ENCODE results near the gene MICAL1. TPM values are rescaled to one million over a fixed set of nuclear protein-coding genes. Genes with fewer than 3 reads are reported as not detected.

Gene MICAL1
- total RNA-seq, 1 experiment from 2014 or later = 13.5 TPM

DNA sequence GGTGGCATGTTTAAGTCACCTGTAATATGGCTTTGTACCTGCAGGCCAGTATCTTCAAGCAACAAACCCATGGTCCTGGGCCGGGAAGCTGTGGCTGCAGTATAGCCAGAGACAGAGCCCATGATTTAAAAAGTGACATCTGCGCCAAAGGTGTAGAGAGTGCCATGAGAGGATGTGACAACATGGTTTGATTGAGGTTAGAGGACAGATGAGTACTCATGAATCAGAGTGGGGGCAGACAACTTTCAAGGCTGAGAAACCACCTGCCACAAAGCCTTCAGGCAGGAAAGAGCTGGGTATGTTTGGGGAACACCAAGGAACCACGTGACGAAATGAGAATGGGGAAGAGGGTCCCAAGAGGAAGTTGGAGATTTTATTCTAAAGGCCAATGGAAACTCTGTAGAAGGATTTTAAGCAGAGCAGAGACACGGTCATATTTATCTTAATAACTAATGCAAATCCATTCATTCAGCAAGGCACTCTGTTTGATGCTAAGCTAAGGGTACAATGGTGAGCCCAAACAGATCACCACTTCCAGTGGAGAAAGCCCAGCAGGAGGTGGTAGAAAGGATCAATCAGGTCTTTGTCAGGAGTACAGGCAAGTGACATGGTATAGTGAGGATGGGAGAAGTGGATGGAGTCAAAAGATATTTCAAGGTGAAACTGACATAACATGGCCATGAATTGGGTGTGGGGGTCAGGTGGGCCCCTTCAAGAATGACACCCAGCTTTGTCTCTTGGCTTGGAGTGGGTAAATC lies 3.4 kb upstream of the MICAL1 start:
- no peak for DNase-seq (ENCODE audit: low read depth)
- in situ Hi-C loops (cut with HindIII; ENCODE audit: low pct_unique_long_range_greater_than_20kb, low sequenced_read_pairs) = no loop called here

DNA sequence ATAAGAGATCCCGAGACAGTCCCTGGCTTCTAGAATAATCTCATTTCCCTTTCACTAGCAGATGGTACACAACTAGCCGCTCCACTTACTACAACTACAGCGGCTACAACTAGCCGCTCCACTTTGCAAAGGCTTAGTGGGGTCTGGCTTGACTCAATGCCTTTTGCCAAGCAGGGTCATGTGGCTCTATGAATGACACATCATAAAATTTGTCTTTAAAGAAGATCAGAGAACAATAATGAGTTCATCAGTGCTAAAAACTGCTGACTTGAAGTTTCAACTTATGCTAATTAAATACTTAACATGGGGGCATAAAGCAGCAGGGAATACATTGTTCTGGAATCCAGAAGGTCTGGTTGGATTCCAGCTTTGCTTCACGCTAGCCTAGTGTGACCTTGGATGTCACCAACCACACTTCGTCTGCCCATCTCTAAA lies 2.0 kb upstream of the MICAL1 start:
- in situ Hi-C loops (cut with HindIII; ENCODE audit: low pct_unique_long_range_greater_than_20kb, low sequenced_read_pairs) = no loop called here
- DNase-seq (ENCODE audit: low read depth) = no peak

DNA sequence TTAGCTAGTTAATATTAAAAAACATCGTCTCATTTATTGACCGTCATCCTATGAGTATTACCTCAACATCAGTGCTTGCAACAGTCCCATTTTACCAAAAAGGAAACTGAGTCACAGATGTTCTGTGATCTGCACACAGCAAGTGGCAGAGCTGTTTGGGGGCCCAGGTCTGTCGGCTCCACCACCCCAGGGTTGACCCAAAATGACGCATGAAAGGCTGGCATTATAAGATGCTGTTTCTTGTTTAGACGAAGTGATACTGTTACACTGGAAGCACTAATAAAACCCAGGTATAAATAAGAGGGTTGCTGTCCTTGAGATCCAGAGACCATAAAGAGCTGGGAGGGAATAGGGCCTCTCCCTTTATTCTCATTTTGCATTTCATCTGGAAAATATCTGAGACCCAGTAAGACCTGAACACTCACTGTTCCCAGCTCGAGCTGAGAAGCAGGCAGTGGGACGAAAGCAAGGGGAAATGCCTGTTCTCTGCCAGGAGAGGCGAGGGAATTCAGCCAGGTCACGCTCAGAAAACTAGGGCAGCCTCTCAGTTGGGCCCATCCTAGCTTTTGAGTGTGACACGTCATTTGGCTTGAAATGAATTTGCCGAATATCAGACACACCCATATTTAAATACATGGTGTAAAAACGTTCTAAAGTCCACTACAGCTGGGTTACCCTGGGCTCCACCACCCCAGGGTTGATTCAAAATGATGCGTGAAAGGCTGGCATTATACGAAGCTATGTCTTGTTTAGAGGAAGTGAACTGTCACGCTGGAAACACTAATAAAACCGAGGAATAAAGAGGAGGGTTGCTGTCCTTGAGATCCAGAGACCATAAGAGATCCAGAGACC lies 1.4 kb upstream of the MICAL1 start:
- peak; percentile 39 for DNase-seq (ENCODE audit: low read depth)
- in situ Hi-C loops (cut with HindIII; ENCODE audit: low pct_unique_long_range_greater_than_20kb, low sequenced_read_pairs) = no loop called here

DNA sequence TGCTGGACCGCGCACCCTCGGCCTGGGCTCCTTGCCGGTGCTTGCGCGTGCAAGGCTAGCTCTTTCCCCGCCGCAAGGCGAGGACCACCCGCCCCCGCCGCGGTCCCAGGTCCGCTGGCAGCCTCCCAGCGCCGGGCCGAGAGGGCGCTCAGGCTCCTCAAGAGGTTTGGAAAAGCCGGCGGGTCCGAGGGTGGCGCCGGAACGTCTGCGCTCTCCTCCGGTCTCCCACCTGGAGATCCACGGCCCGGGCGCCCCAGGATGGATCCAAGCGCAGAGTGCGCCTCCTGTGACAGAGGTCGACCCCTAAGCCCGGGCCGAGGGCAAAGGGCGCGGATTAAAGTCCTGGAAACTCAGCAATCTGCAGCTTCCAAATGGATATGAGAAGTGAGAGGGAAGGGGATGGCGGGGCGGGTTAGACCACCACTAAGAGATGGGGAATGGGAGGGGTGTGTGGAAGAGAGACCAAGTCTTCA lies 575 bp upstream of the MICAL1 start:
- DNase-seq (ENCODE audit: low read depth) = no peak
- in situ Hi-C loops (cut with HindIII; ENCODE audit: low pct_unique_long_range_greater_than_20kb, low sequenced_read_pairs) = no loop called here

DNA sequence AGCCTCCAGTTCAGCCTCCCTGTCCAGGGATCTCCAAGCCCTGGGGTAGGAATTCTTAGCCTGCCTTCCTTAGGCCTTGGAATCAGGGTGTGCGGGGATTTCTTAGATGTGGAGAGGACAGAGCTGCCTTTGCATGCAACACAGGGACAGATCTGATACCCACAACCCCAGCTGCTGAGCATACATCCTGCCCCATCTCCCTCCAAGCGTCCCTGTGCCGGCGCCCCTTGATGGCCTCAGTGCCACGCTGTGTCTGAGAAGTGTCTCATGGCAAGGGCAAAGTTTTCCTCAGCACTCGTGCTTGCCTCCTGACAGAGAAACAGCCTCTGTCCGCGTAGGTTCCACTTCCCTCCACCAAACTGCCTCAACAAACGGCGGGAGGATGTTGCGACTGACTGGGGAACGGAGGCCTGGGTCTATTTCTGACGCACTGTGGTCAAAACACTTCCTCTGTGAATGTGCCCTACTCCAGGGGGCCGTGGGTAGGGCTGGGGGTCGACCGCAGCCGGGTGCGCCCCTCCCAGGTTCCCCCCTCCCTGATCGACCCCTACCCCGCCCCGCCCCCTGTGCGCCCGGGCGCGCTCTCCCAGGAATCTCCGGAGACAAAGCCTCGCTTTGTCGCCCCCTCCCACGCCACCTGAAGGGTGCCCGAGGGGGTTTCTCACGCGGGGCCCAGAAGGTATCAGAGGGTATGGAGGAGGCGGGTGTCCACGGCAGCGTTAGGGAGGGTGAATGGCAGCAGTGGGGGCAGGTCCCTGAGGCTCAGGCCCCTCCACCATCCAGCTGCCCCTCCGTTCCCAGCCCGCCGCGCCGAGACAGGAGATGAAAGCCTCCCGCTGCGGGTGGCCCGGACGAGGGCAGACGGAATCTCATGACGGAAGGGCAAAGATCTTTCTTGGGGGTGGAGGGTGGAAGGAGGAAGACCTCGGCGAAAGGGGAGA lies 806 bp downstream of the MICAL1 start:
- DNase-seq (ENCODE audit: low read depth) = no peak
- in situ Hi-C loops (cut with HindIII; ENCODE audit: low pct_unique_long_range_greater_than_20kb, low sequenced_read_pairs) = no loop called here

DNA sequence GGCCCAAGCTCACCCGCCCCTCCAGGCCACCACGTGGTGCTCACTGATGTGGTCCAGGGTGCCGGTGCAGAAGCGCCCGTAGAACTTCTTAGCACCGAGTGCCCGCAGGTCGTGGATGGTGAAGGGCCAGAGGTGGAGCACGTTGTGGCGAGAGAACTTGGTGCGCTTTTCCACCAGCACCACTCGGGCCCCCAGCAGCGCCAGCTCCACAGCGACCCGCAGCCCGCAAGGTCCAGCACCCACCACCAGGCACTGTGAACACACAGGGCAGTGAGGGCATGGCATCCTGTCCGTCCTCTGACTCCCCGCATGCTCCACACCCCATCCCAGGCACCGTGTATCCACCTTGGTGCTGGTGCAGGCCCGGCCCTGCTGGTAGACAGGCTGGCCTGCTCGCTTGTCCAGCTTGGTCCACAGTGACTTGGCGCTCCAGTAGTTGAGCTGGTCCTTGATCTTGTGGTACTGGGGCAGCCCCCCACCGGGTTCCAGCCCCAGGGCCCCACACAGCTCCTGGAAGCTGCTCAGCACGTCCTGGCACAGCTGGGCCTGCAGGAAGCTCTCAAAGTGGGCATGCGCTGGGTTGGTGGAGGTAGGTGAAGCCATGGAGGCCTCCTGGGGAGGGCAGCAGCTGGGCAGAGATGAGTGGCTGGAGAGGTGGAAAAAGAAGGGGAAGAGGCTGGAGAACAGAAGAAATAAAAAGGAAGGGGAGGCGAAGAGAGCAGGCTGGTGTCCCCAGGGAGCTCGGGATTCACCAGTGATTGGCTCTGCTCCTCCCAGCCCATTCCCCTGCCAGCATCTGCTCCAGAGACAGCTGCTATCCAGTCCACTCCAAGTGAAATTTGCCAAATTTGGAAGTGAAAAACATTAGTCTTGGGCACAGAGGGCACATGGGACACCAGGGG lies 1.7 kb downstream of the MICAL1 start:
- in situ Hi-C loops (cut with HindIII; ENCODE audit: low pct_unique_long_range_greater_than_20kb, low sequenced_read_pairs) = no loop called here
- no peak for DNase-seq (ENCODE audit: low read depth)

DNA sequence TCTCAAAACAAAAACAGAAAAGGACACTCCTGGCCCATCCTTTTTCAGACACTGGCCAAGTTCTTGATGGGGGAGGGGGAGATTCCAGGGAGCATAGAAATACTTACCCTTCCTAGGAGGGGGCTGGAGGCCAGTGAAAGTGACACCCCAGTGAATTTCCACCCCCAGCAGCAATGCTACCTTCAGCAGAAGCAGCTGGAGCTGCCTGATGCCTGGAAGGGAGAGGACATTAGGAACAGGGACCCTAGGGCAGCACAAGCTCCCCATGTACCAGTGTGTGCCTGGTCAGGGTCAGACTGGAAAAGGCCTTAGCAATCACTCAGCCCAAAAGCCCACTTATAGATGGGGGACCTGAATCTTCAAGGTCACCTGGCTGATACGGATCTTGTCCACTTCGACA lies 2.4 kb downstream of the MICAL1 start:
- no peak for DNase-seq (ENCODE audit: low read depth)
- in situ Hi-C loops (cut with HindIII; ENCODE audit: low pct_unique_long_range_greater_than_20kb, low sequenced_read_pairs) = no loop called here

DNA sequence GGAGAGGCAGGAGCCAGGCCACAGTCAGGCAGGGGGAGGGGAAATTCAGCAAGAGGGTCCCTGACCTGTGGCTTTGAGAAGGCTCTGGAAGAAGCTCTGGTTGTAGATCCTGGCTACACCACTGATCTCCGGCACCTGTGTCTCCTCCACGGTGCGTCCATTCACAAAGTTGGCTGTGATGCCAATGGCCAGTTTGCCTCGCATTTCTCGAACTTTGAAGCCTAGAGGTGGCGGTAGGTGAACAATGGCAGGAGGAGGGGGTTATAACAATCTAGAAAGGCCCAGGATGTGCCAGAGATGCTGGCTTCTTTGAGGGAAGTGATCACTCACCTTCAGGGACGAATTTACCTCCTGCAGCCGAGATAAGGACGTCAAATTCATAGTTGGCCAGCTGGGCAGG lies 3.4 kb downstream of the MICAL1 start:
- in situ Hi-C loops (cut with HindIII; ENCODE audit: low pct_unique_long_range_greater_than_20kb, low sequenced_read_pairs) = no loop called here

DNA sequence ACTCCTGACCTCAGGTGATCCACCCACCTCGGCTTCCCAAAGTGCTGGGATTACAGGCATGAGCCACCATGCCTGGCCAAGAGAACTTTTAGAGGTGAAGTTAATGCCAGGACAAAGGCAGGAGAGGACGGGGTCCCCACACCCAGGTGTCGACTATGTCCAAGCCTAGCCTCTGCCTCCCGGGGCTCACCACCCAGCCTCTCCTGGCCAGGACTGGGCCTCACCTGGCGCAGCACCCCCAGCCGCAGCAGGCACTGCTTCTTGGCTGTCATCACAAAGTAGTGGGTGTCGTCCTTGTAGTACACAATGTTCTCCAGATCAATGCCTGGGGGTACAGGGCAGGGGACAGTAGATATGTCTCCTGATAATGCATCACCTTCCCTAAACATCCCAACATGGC lies 4.2 kb downstream of the MICAL1 start:
- in situ Hi-C loops (cut with HindIII; ENCODE audit: low pct_unique_long_range_greater_than_20kb, low sequenced_read_pairs) = no loop called here

More for the DNA sequence above, 3.4 kb downstream of the MICAL1 start:
- no peak for DNase-seq (ENCODE audit: low read depth)

DNA sequence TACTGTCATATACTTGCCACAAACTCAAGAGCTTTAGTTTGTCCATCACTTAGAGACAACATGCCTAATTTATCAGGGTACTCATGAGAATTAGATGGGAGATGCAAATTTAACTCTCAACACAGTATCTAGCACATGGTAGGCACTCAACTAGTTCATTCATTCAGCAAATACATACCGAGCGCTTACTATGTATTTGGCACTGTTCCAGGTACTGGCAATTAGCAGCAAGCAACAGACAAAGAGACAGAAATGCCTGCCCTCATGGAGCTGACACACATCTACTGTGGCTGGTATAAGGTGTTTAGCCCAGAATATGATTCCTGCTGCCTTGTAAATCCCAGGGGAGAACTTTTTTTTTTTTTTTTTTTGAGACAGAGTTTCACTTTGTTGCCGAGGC lies 4.8 kb downstream of the MICAL1 start:
- in situ Hi-C loops (cut with HindIII; ENCODE audit: low pct_unique_long_range_greater_than_20kb, low sequenced_read_pairs) = no loop called here

More for the DNA sequence above, 4.2 kb downstream of the MICAL1 start:
- no peak for DNase-seq (ENCODE audit: low read depth)

DNA sequence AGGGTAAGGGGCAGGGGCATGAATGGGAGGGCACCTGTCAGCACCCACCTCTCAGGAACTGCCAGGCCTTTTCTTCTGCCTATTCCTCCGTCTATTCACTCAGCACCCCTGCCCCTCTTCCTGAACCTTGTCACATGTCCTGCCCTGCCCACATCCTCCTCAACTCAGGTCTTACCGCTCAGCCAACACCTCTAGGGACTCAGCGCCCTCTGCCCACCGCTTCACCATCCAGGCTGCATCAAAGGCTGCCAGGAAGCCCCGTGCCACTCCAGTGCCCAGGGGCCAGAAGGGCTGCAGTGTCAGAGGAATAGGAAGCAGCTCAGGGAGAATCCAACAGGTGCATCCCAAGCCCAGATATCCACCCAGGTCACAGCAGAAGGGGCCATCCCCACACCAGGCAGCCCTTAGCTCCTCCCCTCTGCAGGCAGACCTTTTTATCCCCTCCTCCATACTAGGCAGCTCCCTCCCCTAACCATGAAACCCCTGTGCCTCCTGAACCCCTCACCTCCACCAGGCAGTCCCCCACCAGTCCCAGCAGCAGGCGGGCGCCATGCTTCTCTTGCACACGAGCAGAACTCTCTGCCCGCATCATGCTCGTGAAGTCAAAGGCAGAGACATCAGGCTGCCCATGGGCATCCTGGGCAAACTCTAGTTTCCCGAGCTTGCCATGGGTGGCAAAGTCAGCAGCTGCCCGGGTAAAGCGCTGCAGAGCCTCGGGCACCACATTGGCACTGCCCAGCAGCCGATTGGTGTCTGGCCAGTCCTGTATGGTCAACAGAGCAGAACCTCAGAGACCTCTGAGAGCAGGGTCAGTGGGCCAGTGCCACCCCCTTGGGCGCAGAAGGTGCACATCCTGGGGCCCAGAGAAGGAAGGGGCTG lies 5.5 kb downstream of the MICAL1 start:
- DNase-seq (ENCODE audit: low read depth) = no peak
- in situ Hi-C loops (cut with HindIII; ENCODE audit: low pct_unique_long_range_greater_than_20kb, low sequenced_read_pairs) = no loop called here

More for the DNA sequence above, 4.8 kb downstream of the MICAL1 start:
- no peak for DNase-seq (ENCODE audit: low read depth)

DNA sequence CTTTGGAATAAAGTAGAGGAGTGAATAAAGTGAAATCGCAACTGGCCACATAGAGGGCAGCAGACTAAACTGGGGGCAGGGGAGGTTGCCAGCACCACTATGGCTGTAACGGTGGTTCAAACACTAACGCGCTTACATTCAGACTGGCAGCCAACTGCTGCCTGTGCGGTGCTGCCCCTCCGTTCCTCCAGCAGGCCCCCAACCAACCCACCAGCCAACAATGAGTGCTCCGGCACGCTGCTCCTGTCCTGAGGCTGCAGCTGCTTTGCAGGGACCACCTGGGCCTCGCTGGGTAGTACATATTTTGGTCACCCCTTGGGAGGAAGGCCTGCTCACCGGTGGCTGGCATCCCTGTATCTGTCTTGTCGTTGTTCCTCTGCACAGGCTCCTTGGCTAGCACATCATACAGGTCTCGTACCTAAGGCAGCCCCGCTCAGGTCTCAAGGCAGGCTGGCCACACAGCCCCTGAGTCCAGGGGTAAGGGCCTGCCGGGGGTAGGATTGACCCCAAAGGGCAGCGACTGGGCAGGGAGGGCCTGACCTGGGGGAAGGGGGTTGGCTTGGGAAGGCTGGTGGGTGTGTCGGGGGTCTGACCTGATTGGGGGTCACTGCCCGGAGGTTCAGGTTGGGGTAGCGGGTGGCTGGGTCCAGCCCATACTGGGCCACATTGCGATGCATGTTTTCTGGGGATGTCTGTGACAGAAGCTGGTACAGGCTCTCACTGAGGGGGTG lies 6.3 kb downstream of the MICAL1 start:
- in situ Hi-C loops (cut with HindIII; ENCODE audit: low pct_unique_long_range_greater_than_20kb, low sequenced_read_pairs) = no loop called here

DNA sequence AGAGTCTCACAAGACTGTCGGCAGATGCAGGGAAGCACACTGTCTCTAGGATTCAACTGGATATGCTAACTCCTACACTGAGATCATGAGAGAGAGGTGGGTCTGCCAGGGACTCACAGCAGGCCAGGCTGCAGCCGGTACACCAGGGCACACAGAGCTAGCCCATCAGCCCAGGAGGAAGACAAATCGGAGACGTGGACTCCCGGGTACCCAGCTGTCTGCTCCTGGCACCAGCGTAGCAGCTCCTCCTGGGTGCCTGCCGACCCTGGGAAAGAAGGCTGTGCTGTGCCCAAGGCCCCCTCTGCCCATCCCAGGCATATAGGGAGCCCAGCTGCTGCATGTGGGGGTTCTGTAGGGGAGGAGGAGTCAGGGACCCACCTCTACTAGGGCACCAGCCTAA lies 7.0 kb downstream of the MICAL1 start:
- in situ Hi-C loops (cut with HindIII; ENCODE audit: low pct_unique_long_range_greater_than_20kb, low sequenced_read_pairs) = no loop called here
- no peak for DNase-seq (ENCODE audit: low read depth)

More for the DNA sequence above, 6.3 kb downstream of the MICAL1 start:
- no peak for DNase-seq (ENCODE audit: low read depth)

DNA sequence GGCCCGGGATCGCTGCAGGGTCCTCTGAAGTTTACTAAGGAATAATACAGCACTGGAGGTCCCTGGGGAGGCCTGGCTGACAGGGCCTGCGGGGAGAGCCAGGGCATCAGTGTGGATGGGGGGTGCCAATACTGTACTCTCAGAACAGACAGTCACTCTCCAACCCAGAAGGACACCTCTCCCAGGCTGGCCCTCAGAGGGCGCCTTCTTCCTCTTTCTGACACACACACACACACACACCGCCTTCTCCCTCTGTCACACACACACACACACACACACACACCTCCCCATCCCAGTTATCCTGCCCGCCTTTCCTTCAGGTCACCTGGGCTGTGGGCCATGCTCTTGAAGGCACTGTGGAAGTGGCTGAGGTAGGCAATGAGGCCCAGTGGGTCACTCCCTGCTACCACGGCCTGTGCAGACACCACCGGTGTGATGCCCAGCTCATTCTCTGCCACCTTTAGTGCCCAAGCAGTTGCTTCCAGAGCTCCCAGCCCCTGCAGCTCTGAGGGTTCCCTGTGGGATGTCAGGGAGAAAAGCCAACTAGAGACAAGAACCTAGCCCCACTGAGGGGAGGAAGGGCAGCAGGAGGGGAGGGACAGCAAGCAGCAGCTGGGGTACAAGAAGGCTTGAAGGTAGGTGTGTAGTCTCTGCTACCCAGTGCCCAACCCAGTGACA lies 7.6 kb downstream of the MICAL1 start:
- peak; percentile 30 for DNase-seq (ENCODE audit: low read depth)
- in situ Hi-C loops (cut with HindIII; ENCODE audit: low pct_unique_long_range_greater_than_20kb, low sequenced_read_pairs) = no loop called here

DNA sequence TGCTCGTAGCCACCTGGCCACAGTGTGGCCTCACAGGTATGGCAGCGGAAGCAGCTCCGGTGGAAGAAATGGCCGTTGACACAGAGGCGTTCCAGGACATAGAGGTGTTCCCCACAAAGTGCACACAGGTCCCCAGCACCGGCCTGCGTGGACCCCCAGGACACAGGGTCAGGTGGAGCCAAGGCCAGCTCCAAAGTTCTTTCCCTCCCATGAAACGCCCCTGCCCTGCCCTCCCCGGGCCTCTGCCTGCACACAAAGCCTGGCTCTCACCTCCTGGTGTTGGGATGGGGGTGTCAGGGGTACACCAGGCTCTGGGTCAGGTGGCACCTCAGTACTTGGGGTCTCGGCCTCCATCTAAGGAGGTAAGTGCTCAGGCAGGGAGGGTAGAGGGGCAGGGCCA lies 8.5 kb downstream of the MICAL1 start:
- in situ Hi-C loops (cut with HindIII; ENCODE audit: low pct_unique_long_range_greater_than_20kb, low sequenced_read_pairs) = no loop called here
- DNase-seq (ENCODE audit: low read depth) = no peak
